ENCODE results near the gene RBM17. TPM values are rescaled to one million over a fixed set of nuclear protein-coding genes. Genes with fewer than 3 reads are reported as not detected.

RBM17 gene, protein sequence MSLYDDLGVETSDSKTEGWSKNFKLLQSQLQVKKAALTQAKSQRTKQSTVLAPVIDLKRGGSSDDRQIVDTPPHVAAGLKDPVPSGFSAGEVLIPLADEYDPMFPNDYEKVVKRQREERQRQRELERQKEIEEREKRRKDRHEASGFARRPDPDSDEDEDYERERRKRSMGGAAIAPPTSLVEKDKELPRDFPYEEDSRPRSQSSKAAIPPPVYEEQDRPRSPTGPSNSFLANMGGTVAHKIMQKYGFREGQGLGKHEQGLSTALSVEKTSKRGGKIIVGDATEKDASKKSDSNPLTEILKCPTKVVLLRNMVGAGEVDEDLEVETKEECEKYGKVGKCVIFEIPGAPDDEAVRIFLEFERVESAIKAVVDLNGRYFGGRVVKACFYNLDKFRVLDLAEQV
- 27.7 and 52.6 TPM in 2 replicates for total RNA-seq

GRCh38 chr10:6088721-6089333 is at the start of gene RBM17:
TSS of gene RBM17 (plus strand) at chr10:6089034. CDS start at chr10:6097066, 8,032 bp downstream.

DNA sequence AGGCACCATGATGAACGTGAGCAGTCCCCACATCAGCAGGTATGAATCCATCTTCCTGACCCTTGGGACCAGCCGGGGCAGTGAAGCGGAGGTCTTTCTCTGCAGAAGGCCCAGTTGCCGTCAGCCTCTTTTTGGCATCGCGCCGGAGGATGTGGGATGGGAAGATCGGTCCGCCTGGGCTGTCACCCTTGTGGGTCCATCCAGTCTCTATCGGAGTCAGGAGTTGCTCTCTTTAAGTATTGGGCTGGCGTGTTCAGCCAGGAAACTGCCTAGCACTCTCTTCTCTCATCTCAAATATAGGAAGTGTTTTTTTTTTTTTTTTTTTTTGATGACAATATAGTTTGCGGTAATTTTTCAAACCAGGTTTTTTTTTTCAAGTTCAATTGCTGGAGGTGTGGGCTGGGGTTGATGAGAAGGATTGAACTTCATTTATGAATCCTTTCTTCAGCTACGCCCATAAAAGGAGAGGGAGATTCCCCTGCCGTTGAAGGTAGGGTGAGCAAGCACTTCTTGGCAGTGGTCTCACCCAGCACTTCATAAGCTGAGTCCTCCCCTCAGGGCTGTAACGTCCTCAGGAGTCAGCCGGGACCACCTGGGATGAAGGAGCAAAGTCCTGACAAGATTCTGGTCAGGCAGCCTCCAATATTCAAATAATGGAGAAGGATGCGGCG is 26.6 kb upstream of the RBM17 start, which contains the start of gene IL2RA:
TSS of gene IL2RA (minus strand) at position 267 of the 671 bp plus-strand sequence. CDS start at position 51, 216 bp downstream.

Small RNAs within 50 kb of the gene (small RNA-seq; reads per million reads assigned to genes)
- not detected for gene MIR3155A

Other genes with a start within 250 kb of the RBM17 start
- 5.9 and 6.5 TPM in 2 replicates for gene ANKRD16, start 199.1 kb upstream of the RBM17 start, total RNA-seq
- gene FBH1, start 198.8 kb upstream of the RBM17 start, total RNA-seq = 69.7 and 76.6 TPM in 2 replicates
- not detected in 2 replicates for gene IL15RA, start 111.5 kb upstream of the RBM17 start, total RNA-seq
- gene IL2RA, start 26.7 kb upstream of the RBM17 start, total RNA-seq = 0.39 TPM in 1 of 2 replicates, not detected in the other
- gene PFKFB3, start 113.9 kb downstream of the RBM17 start, total RNA-seq = 9.5 and 12.6 TPM in 2 replicates